HFF-Myc (cell line): ENCODE data around the gene MADCAM1.

Experiments used
- DNase-seq: peaks from one replicate; pipeline ENCODE4 v3.0.0-alpha.2; 2011; ENCODE audit warnings: low read depth; ENCODE audit errors: extremely low read depth
- H3K4me3 ChIP-seq: replicated peaks from 2 replicates; pipeline ENCODE4 v1.5.1; 2011; ENCODE audit warnings: low read depth, mild to moderate bottlenecking, control low read depth, low read length
- CTCF ChIP-seq: IDR thresholded peaks from 2 replicates; pipeline ENCODE4 v1.5.1; 2012; ENCODE audit warnings: mild to moderate bottlenecking, low read depth, low read length, control low read depth; ENCODE audit errors: missing control alignments

The MADCAM1 gene

GRCh38 chr19:522726-523125 is 26.4 kb downstream of the MADCAM1 start:
- no peak overlapping the region for H3K4me3 ChIP-seq
- no peak for DNase-seq
- TF ChIP-seq CTCF = no peak

- no peak for TF ChIP-seq CTCF
These were observed 27.9 kb downstream of the MADCAM1 start for GRCh38 chr19:524062-524674.

GRCh38 chr19:525029-525428 is 28.7 kb downstream of the MADCAM1 start:
- no peak overlapping the region for H3K4me3 ChIP-seq
- no peak for DNase-seq
- no peak for TF ChIP-seq CTCF

More at GRCh38 chr19:524062-524674, 27.9 kb downstream of the MADCAM1 start:
- DNase-seq = no peak
- H3K4me3 ChIP-seq = no peak overlapping the region

GRCh38 chr19:525857-526419 is 29.7 kb downstream of the MADCAM1 start:
- no peak for TF ChIP-seq CTCF
- no peak for DNase-seq
- no peak overlapping the region for H3K4me3 ChIP-seq

GRCh38 chr19:530134-531008 is 34.1 kb downstream of the MADCAM1 start:
- no peak for TF ChIP-seq CTCF
- DNase-seq = no peak
- peak overlapping the region; percentile 56 for H3K4me3 ChIP-seq

GRCh38 chr19:531009-531752 is 34.9 kb downstream of the MADCAM1 start:
- no peak for TF ChIP-seq CTCF
- DNase-seq = no peak
- peak overlapping the region; percentile 56 for H3K4me3 ChIP-seq
